Measurements from ENCODE around the gene MMP20.

DNA sequence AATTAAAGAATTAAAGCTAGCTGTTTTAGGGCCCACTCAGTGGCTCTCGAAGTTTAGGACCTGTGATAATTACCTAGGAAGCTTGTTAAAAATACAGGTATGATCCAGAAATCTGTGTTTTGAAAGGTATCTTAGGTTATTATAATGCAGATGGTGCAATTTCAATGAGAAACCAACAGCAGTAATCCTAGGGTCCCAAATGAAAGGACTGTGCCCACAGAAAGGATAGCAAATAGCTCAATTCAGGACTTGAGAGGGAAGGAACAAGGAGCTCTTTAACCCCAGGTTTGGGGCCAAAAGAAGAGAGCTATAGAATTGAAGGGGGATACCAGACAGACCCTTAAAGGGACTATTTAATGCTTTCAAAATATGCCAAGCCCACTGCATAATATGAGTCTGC is 11.7 kb downstream of the MMP20 start:
- TF ChIP-seq EZH2 (IDR thresholded peaks at IDR 0.05; ENCODE audit: borderline replicate concordance, insufficient read depth, low read depth, low read length, poor library complexity, severe bottlenecking): no peak
- TF ChIP-seq, protein P1, sequence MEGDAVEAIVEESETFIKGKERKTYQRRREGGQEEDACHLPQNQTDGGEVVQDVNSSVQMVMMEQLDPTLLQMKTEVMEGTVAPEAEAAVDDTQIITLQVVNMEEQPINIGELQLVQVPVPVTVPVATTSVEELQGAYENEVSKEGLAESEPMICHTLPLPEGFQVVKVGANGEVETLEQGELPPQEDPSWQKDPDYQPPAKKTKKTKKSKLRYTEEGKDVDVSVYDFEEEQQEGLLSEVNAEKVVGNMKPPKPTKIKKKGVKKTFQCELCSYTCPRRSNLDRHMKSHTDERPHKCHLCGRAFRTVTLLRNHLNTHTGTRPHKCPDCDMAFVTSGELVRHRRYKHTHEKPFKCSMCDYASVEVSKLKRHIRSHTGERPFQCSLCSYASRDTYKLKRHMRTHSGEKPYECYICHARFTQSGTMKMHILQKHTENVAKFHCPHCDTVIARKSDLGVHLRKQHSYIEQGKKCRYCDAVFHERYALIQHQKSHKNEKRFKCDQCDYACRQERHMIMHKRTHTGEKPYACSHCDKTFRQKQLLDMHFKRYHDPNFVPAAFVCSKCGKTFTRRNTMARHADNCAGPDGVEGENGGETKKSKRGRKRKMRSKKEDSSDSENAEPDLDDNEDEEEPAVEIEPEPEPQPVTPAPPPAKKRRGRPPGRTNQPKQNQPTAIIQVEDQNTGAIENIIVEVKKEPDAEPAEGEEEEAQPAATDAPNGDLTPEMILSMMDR (IDR thresholded peaks at IDR 0.05): no peak
